Measurements from ENCODE around the gene KAT6B.

Gene KAT6B

GRCh38 chr10:75037171-75038153 lies 211.1 kb downstream of the KAT6B start:
- Histone ChIP-seq H3K4me1 (ENCODE audit: control insufficient read depth in 1 of 2, insufficient read depth in 2 of 2, low read length in 2 of 2) (no peaks in the 10 kb centered on the region), H3K36me3 (ENCODE audit: control insufficient read depth in 1 of 2, insufficient read depth in 2 of 2, low read length in 2 of 2) (no peaks in the 10 kb centered on the region), H3K27ac (ENCODE audit: low read depth, low read length) (no peak overlapping the region), H3K27me3 (ENCODE audit: control insufficient read depth in 1 of 2, insufficient read depth in 2 of 2, low read length in 2 of 2) (no peaks in the 10 kb centered on the region), H3K9ac (ENCODE audit: low read depth in 1 of 2, low read length in 2 of 2) (no peak overlapping the region), H3K9me3 (ENCODE audit: control insufficient read depth in 1 of 2, low read length in 2 of 2) (no peaks in the 10 kb centered on the region), H3K4me3 (ENCODE audit: low read depth in 1 of 2, low read length in 2 of 2) (no peak overlapping the region)

- Histone ChIP-seq H3K27ac (ENCODE audit: low read depth, low read length) (no peak overlapping the region), H3K9ac (ENCODE audit: low read depth in 1 of 2, low read length in 2 of 2) (no peak overlapping the region), H3K9me3 (ENCODE audit: control insufficient read depth in 1 of 2, low read length in 2 of 2) (no peaks in the 10 kb centered on the region), H3K4me1 (ENCODE audit: control insufficient read depth in 1 of 2, insufficient read depth in 2 of 2, low read length in 2 of 2) (no peaks in the 10 kb centered on the region), H3K36me3 (ENCODE audit: control insufficient read depth in 1 of 2, insufficient read depth in 2 of 2, low read length in 2 of 2) (no peaks in the 10 kb centered on the region), H3K4me3 (ENCODE audit: low read depth in 1 of 2, low read length in 2 of 2) (no peak overlapping the region), H3K27me3 (ENCODE audit: control insufficient read depth in 1 of 2, insufficient read depth in 2 of 2, low read length in 2 of 2) (no peaks in the 10 kb centered on the region)
These were observed 211.9 kb downstream of the KAT6B start for GRCh38 chr10:75038335-75038734.

GRCh38 chr10:75040576-75040975 lies 214.2 kb downstream of the KAT6B start:
- no peak overlapping the region for H3K4me3 ChIP-seq (ENCODE audit: low read depth in 1 of 2, low read length in 2 of 2)
- H3K27me3 ChIP-seq (ENCODE audit: control insufficient read depth in 1 of 2, insufficient read depth in 2 of 2, low read length in 2 of 2): no peaks in the 10 kb centered on the region
- H3K4me1 ChIP-seq (ENCODE audit: control insufficient read depth in 1 of 2, insufficient read depth in 2 of 2, low read length in 2 of 2): no peaks in the 10 kb centered on the region
- no peak overlapping the region for H3K27ac ChIP-seq (ENCODE audit: low read depth, low read length)
- no peaks in the 10 kb centered on the region for H3K9me3 ChIP-seq (ENCODE audit: control insufficient read depth in 1 of 2, low read length in 2 of 2)
- H3K36me3 ChIP-seq (ENCODE audit: control insufficient read depth in 1 of 2, insufficient read depth in 2 of 2, low read length in 2 of 2): no peaks in the 10 kb centered on the region
- no peak overlapping the region for H3K9ac ChIP-seq (ENCODE audit: low read depth in 1 of 2, low read length in 2 of 2)

- Histone ChIP-seq H3K9ac (ENCODE audit: low read depth in 1 of 2, low read length in 2 of 2) (no peak overlapping the region), H3K36me3 (ENCODE audit: control insufficient read depth in 1 of 2, insufficient read depth in 2 of 2, low read length in 2 of 2) (no peaks in the 10 kb centered on the region), H3K27me3 (ENCODE audit: control insufficient read depth in 1 of 2, insufficient read depth in 2 of 2, low read length in 2 of 2) (no peaks in the 10 kb centered on the region), H3K4me3 (ENCODE audit: low read depth in 1 of 2, low read length in 2 of 2) (no peak overlapping the region), H3K4me1 (ENCODE audit: control insufficient read depth in 1 of 2, insufficient read depth in 2 of 2, low read length in 2 of 2) (no peaks in the 10 kb centered on the region), H3K27ac (ENCODE audit: low read depth, low read length) (no peak overlapping the region), H3K9me3 (ENCODE audit: control insufficient read depth in 1 of 2, low read length in 2 of 2) (no peaks in the 10 kb centered on the region)
These were observed 216.0 kb downstream of the KAT6B start for GRCh38 chr10:75042292-75042974.

- H3K27me3 ChIP-seq (ENCODE audit: control insufficient read depth in 1 of 2, insufficient read depth in 2 of 2, low read length in 2 of 2): no peaks in the 10 kb centered on the region
- no peaks in the 10 kb centered on the region for H3K4me1 ChIP-seq (ENCODE audit: control insufficient read depth in 1 of 2, insufficient read depth in 2 of 2, low read length in 2 of 2)
- H3K4me3 ChIP-seq (ENCODE audit: low read depth in 1 of 2, low read length in 2 of 2): no peak overlapping the region
- no peak overlapping the region for H3K9ac ChIP-seq (ENCODE audit: low read depth in 1 of 2, low read length in 2 of 2)
- no peaks in the 10 kb centered on the region for H3K9me3 ChIP-seq (ENCODE audit: control insufficient read depth in 1 of 2, low read length in 2 of 2)
- no peaks in the 10 kb centered on the region for H3K36me3 ChIP-seq (ENCODE audit: control insufficient read depth in 1 of 2, insufficient read depth in 2 of 2, low read length in 2 of 2)
- no peak overlapping the region for H3K27ac ChIP-seq (ENCODE audit: low read depth, low read length)
These were observed 217.1 kb downstream of the KAT6B start for GRCh38 chr10:75043256-75044131.

GRCh38 chr10:75048669-75049098 lies 222.3 kb downstream of the KAT6B start:
- Histone ChIP-seq H3K9ac (ENCODE audit: low read depth in 1 of 2, low read length in 2 of 2) (no peak overlapping the region), H3K36me3 (ENCODE audit: control insufficient read depth in 1 of 2, insufficient read depth in 2 of 2, low read length in 2 of 2) (no peaks in the 10 kb centered on the region), H3K4me1 (ENCODE audit: control insufficient read depth in 1 of 2, insufficient read depth in 2 of 2, low read length in 2 of 2) (no peaks in the 10 kb centered on the region), H3K27me3 (ENCODE audit: control insufficient read depth in 1 of 2, insufficient read depth in 2 of 2, low read length in 2 of 2) (no peaks in the 10 kb centered on the region), H3K9me3 (ENCODE audit: control insufficient read depth in 1 of 2, low read length in 2 of 2) (no peaks in the 10 kb centered on the region), H3K27ac (ENCODE audit: low read depth, low read length) (no peak overlapping the region), H3K4me3 (ENCODE audit: low read depth in 1 of 2, low read length in 2 of 2) (no peak overlapping the region)

- no peaks in the 10 kb centered on the region for H3K4me1 ChIP-seq (ENCODE audit: control insufficient read depth in 1 of 2, insufficient read depth in 2 of 2, low read length in 2 of 2)
- no peaks in the 10 kb centered on the region for H3K36me3 ChIP-seq (ENCODE audit: control insufficient read depth in 1 of 2, insufficient read depth in 2 of 2, low read length in 2 of 2)
- H3K4me3 ChIP-seq (ENCODE audit: low read depth in 1 of 2, low read length in 2 of 2): no peak overlapping the region
- no peak overlapping the region for H3K27ac ChIP-seq (ENCODE audit: low read depth, low read length)
- no peak overlapping the region for H3K9ac ChIP-seq (ENCODE audit: low read depth in 1 of 2, low read length in 2 of 2)
- no peaks in the 10 kb centered on the region for H3K9me3 ChIP-seq (ENCODE audit: control insufficient read depth in 1 of 2, low read length in 2 of 2)
- no peaks in the 10 kb centered on the region for H3K27me3 ChIP-seq (ENCODE audit: control insufficient read depth in 1 of 2, insufficient read depth in 2 of 2, low read length in 2 of 2)
These were observed 223.1 kb downstream of the KAT6B start for GRCh38 chr10:75049316-75050148.

- Histone ChIP-seq H3K27ac (ENCODE audit: low read depth, low read length) (no peak overlapping the region), H3K4me3 (ENCODE audit: low read depth in 1 of 2, low read length in 2 of 2) (no peak overlapping the region), H3K27me3 (ENCODE audit: control insufficient read depth in 1 of 2, insufficient read depth in 2 of 2, low read length in 2 of 2) (no peaks in the 10 kb centered on the region), H3K9me3 (ENCODE audit: control insufficient read depth in 1 of 2, low read length in 2 of 2) (no peaks in the 10 kb centered on the region), H3K36me3 (ENCODE audit: control insufficient read depth in 1 of 2, insufficient read depth in 2 of 2, low read length in 2 of 2) (no peaks in the 10 kb centered on the region), H3K4me1 (ENCODE audit: control insufficient read depth in 1 of 2, insufficient read depth in 2 of 2, low read length in 2 of 2) (no peaks in the 10 kb centered on the region), H3K9ac (ENCODE audit: low read depth in 1 of 2, low read length in 2 of 2) (no peak overlapping the region)
These were observed 223.9 kb downstream of the KAT6B start for GRCh38 chr10:75050149-75050919.

- Histone ChIP-seq H3K27ac (ENCODE audit: low read depth, low read length) (no peak overlapping the region), H3K36me3 (ENCODE audit: control insufficient read depth in 1 of 2, insufficient read depth in 2 of 2, low read length in 2 of 2) (no peaks in the 10 kb centered on the region), H3K27me3 (ENCODE audit: control insufficient read depth in 1 of 2, insufficient read depth in 2 of 2, low read length in 2 of 2) (no peaks in the 10 kb centered on the region), H3K9me3 (ENCODE audit: control insufficient read depth in 1 of 2, low read length in 2 of 2) (no peaks in the 10 kb centered on the region), H3K9ac (ENCODE audit: low read depth in 1 of 2, low read length in 2 of 2) (no peak overlapping the region), H3K4me1 (ENCODE audit: control insufficient read depth in 1 of 2, insufficient read depth in 2 of 2, low read length in 2 of 2) (no peaks in the 10 kb centered on the region), H3K4me3 (ENCODE audit: low read depth in 1 of 2, low read length in 2 of 2) (no peak overlapping the region)
These were observed 224.9 kb downstream of the KAT6B start for GRCh38 chr10:75051308-75051707.
